Type B pancreatic cell (in vitro differentiated cells): Measurements from ENCODE around the gene SETD3. TPM values are rescaled to one million over a fixed set of nuclear protein-coding genes. Genes with fewer than 3 reads are reported as not detected.

Experiments used
- DNase-seq: peaks from one replicate; pipeline ENCODE4 v3.0.0; 2021; ENCODE audit warnings: mixed read lengths; ENCODE audit not compliant: unreplicated experiment; ENCODE audit errors: extremely low spot score
- H3K27ac Mint-ChIP-seq: 2 replicates; pipeline ENCODE4 v1.8.0; 2021; ENCODE audit warnings: mild to moderate bottlenecking, mixed read lengths
- H3K27me3 Mint-ChIP-seq: 2 replicates; pipeline ENCODE4 v1.8.0; 2021; ENCODE audit warnings: mixed read lengths
- H3K36me3 Mint-ChIP-seq: 2 replicates; pipeline ENCODE4 v1.8.0; 2021; ENCODE audit warnings: mixed read lengths
- H3K4me1 Mint-ChIP-seq: one replicate; pipeline ENCODE4 v1.8.0; 2021; ENCODE audit warnings: mixed read lengths; ENCODE audit not compliant: unreplicated experiment
- H3K4me3 Mint-ChIP-seq: 2 replicates; pipeline ENCODE4 v1.8.0; 2021; ENCODE audit warnings: mild to moderate bottlenecking, mixed read lengths
- H3K9me3 Mint-ChIP-seq: 2 replicates; pipeline ENCODE4 v1.8.0; 2021; ENCODE audit warnings: mixed read lengths
- long read RNA-seq: library from polyadenylated mRNA; unstranded; transcript quantifications from one replicate; pipeline ENCODE4 v2.0.0, GENCODE V29; 2020
- total RNA-seq: library from RNA; stranded (reverse); gene quantifications from 2 replicates; pipeline ENCODE4 v1.2.1, GENCODE V29; 2021; ENCODE audit warnings: low replicate concordance
- TF ChIP-seq, protein P1 (sequence below): fragments of 200-600 bp; sonication (generic); conservative IDR thresholded peaks from 2 replicates; pipeline ENCODE4 v1.5.0; 2021; ENCODE audit warnings: antibody characterized with exemption, mild to moderate bottlenecking

SETD3 gene
- total RNA-seq = 50.2 and 52.7 TPM in 2 replicates
- long read RNA-seq, transcript SETD3-202 (13 exons, 2,878 nt) = major isoform, 86 of 116 reads
- long read RNA-seq, partial matches to known transcripts = 15 of 116 reads
- long read RNA-seq, other reads (novel, unspliced or antisense) = 14 of 116 reads

DNA sequence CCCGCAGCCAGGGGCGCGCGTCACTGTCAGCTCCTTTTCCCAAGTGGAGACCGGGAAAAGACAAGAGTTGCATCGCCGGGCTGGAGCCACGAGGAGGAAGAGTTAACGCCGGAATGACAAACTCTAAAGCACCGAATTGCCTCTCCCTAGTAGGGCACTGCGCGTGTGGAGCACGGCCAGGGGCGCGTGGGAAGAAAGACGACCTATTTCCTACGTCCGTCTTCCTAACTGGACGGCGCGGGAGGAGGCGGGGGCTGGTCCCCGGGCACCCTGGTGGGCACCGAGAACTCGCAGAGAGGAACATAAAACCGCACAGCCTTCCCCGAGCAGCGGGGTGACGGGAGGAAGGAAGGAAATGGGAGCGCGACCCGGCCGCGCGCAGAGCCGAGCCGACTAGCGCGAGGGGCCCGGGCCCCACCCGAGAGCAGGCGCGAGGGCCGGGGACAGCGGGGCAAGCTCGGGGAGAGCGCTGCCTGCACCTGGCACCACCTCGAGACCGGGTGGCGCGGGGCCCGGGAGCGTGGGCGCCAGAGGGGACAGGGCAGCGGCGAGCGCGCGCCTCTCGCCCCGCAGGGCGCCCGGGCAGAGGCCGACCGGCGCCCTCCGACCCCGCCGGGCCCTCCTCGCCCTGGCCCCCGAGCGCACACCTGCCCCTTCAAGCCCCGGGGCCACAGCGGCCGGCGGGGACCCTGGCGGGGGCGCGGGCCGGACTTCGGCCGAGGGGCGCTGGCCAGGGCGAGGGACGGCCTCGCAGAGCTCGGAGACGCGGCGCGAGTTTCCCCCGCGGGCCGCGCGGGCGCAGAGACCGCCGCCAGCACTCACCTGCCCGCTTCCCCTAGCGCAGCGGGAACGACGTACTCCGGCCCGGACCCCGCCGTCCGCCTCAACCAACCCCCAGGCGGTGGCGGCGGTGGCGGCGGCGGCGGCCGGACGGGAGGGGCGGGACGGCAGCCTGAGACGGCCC is at the start of gene SETD3:
Gene SETD3 (minus strand): TSS at position 954 of the 964 bp plus-strand sequence. CDS start 15,054 bp downstream, outside the sequence.
- TF ChIP-seq, protein P1, sequence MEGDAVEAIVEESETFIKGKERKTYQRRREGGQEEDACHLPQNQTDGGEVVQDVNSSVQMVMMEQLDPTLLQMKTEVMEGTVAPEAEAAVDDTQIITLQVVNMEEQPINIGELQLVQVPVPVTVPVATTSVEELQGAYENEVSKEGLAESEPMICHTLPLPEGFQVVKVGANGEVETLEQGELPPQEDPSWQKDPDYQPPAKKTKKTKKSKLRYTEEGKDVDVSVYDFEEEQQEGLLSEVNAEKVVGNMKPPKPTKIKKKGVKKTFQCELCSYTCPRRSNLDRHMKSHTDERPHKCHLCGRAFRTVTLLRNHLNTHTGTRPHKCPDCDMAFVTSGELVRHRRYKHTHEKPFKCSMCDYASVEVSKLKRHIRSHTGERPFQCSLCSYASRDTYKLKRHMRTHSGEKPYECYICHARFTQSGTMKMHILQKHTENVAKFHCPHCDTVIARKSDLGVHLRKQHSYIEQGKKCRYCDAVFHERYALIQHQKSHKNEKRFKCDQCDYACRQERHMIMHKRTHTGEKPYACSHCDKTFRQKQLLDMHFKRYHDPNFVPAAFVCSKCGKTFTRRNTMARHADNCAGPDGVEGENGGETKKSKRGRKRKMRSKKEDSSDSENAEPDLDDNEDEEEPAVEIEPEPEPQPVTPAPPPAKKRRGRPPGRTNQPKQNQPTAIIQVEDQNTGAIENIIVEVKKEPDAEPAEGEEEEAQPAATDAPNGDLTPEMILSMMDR = peak; percentile 32

DNA sequence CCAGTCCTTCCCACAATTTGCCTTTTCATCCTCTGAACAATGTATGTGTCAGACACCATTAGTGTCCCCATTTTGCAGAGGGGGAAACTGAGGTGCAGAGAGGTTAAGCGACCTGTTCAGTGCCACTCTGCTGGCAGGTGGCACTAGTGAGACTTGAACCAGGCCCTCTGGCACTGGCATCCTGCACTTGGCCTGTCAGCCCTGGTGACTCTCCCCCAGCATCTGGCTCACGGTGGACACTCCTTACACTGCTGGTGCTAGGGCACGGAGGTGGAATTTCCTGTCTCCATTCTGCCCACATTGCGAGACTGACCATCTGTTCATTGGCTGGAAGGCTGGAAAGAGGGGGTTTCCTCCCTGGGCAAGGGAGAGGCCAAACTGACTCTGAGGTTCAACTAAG is 49.2 kb upstream of the SETD3 start:
- Mint-ChIP-seq H3K27ac (no peak overlapping the region), H3K4me3 (no peak overlapping the region), H3K36me3 (no peaks in the 10 kb centered on the region)

More for the DNA sequence above, at the start of gene SETD3:
- DNase-seq = no peak
- H3K9me3 Mint-ChIP-seq = no peaks in the 10 kb centered on the region
- H3K4me1 Mint-ChIP-seq = peaks cover 49% of the 10 kb centered on the region
- no peaks in the 10 kb centered on the region for H3K27me3 Mint-ChIP-seq
- H3K27ac Mint-ChIP-seq = peak within 1 kb of the TSS; percentile 100
- H3K36me3 Mint-ChIP-seq = no peaks in the 10 kb centered on the region
- H3K4me3 Mint-ChIP-seq = peak within 1 kb of the TSS; percentile 99

DNA sequence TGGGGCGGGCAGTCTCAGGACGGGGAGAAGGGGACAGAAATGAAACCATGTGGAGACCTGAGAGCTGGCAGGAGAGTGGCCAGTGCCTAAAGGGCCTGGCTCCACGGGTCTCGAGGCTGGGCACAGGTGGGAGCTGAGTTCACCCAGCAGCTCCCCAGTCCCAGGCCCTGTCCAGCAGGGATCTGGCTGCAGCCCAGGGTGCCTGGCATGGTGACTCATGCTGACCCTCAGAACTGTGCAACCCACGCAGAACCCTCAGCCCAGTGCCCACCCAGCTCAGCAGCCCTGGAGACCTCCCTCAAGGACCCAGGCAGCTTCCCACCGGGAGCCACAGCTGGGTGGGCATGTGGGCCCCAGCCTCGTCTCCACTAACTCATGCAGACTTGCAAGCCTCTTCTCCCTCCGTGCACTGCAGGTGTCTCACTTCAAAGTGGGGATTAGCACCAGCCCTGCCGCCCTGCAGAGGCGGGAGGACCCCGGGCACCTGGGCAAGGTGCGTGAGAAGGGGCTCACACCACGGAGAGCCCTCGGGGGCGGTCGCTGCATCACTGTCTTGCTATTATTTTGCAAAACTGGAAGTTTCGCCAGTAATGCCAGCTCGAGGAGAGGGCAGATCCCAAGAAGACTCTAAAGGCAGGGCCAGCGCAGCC is 46.9 kb upstream of the SETD3 start:
- TF ChIP-seq, protein P1 = no peak
- peaks cover 38% of the 10 kb centered on the region for H3K4me1 Mint-ChIP-seq

More for the DNA sequence above, 49.2 kb upstream of the SETD3 start:
- Mint-ChIP-seq H3K4me1 (peaks cover 24% of the 10 kb centered on the region), H3K27me3 (no peaks in the 10 kb centered on the region), H3K9me3 (no peaks in the 10 kb centered on the region)
- DNase-seq = no peak
- TF ChIP-seq, protein P1 = no peak

DNA sequence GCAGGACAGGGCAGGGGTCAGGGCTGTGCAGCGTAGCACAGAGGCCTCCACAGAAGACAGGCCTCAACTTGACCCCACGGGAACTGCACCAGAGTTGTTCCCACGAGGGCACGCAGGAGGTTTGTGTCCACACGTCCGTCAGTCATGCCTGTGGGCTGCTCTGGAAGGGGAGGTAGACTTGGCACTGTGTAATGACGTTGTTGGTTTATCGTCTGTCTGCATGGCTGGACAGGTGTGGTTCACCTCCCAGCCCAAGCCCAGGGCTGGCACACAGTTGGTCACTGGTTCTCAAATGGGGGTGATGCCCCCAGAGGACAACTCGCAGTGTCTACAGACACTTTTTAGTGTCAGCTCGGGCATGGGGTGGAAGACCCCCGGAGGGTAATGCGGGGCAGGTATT is 46.4 kb upstream of the SETD3 start:
- Mint-ChIP-seq H3K4me3 (peak overlapping the region; percentile 17), H3K4me1 (peaks cover 43% of the 10 kb centered on the region), H3K36me3 (no peaks in the 10 kb centered on the region), H3K27ac (no peak overlapping the region), H3K27me3 (no peaks in the 10 kb centered on the region), H3K9me3 (no peaks in the 10 kb centered on the region)
- DNase-seq = no peak
- TF ChIP-seq, protein P1 = no peak

More for the DNA sequence above, 46.9 kb upstream of the SETD3 start:
- H3K4me3 Mint-ChIP-seq = no peak overlapping the region
- no peak for DNase-seq
- H3K9me3 Mint-ChIP-seq = no peaks in the 10 kb centered on the region
- no peaks in the 10 kb centered on the region for H3K27me3 Mint-ChIP-seq
- no peaks in the 10 kb centered on the region for H3K36me3 Mint-ChIP-seq
- H3K27ac Mint-ChIP-seq = no peak overlapping the region

DNA sequence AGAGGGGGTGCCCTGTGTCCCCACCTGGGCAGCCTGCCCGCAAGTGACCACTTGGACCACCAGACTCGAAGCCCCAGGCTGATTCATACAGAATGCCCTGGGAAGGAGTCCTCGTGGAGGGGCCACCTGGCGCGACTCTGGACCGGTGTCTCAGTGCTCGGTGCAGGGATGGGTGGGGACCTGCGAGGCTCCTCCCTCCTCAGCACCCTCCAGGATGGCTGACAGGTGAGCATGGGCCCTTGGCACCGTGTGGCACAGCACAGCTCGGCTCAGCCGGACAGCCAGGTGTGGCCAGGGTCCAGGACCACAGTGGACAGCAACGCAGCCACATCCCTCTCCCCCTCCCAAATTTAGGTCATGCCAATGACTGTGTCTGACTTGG is 45.0 kb upstream of the SETD3 start:
- Mint-ChIP-seq H3K27ac (no peak overlapping the region), H3K36me3 (no peaks in the 10 kb centered on the region), H3K4me3 (no peak overlapping the region), H3K4me1 (peaks cover 40% of the 10 kb centered on the region), H3K9me3 (no peaks in the 10 kb centered on the region), H3K27me3 (no peaks in the 10 kb centered on the region)
- DNase-seq = no peak
- TF ChIP-seq, protein P1 = no peak
